GM21390 (cell line): Measurements from ENCODE around the gene IRX4.
"Not testable (repeated sequence)": the region's sequence is repeated elsewhere in the genome, so short reads cannot be mapped to it uniquely, and the experiment has no call there.

Experiments
- ATAC-seq: cut with Tn5 transposase; IDR thresholded peaks from one replicate; pipeline ENCODE4 v1.9.1; 2021; ENCODE audit not compliant: unreplicated experiment

The IRX4 gene

DNA sequence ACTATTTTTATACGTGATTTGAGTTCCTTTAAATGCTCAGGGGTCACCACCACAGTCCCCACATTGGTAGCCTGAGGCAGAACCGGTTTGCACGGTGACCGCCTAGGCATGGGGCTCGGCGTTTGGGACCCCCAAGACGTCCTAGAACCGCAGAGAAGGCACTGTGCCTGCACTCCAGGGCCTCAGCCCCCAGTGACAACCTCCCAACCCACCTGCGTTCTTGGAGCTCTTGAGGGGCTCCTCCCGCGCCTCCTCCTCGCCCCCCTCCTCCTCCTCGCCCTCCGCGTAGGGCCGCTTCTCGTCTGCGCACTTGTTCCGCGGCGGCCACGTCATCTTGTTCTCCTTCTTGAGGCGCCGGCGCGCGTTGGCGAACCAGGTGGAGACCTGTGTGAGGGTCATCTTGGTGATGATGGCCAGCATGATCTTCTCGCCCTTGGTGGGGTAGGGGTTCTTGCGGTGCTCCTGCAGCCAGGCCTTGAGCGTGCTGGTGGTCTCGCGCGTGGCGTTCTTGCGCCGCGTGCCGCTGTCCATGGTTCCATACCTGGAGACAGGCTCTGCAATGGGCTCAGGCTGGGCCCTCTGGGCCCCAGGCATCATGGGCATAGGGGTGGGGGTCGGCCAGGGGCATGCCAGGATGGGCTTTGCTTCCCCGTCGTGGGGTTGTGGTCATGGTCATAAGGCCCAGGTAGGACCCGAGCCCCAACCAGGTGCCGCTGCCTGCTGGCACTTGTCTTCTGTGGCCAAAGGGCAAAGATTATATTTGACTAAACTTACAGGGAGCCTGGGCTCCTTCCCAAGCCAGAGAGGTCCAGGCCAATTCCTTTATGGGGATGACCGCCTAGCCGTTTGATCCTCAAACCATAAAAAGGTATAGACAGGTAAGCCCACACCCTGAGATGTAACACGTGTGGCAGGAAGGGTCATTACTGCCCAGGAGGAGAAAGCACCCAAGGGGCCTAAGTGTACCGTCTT lies 3.1 kb downstream of the IRX4 start:
- no peak for ATAC-seq

DNA sequence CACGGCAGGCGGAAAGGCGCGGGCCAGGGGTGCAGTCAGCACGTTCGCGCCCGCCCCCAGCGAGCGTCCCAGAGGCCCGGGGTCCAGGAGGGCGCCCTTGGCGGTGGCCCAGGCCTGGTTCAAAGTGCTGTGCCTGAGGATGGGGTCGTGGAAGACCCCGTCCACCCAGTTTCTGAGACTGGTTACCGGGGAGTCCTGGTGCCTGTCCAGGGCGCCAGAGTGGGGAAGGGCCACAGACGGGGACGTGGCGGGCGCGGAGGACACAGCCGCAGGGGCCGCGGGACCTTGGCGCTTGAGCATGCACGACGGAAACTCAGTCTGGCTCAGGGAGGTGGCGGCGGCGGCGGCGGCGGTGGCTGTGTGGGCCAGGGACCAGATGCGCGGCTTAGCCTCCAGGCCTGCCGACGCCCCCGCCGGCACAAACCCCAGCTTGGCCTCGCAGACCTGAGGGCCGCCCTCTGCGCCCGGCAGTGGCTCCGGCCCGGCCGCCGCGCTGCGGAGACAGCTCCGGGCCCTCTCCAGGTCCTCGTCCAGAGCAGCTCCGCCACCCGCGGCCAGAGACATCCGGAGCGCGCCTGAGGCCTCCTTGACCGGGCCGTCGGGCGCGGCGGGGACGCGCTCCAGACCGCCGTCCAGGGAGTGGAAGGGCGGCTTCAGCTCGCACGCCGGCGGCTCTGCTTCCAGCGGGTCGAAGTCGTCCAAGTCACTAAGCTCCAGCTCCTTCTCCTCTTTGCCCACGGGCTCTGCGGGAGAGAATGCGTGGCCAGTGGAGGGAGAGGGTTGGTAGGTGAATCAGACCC lies 4.5 kb downstream of the IRX4 start:
- no peak for ATAC-seq

DNA sequence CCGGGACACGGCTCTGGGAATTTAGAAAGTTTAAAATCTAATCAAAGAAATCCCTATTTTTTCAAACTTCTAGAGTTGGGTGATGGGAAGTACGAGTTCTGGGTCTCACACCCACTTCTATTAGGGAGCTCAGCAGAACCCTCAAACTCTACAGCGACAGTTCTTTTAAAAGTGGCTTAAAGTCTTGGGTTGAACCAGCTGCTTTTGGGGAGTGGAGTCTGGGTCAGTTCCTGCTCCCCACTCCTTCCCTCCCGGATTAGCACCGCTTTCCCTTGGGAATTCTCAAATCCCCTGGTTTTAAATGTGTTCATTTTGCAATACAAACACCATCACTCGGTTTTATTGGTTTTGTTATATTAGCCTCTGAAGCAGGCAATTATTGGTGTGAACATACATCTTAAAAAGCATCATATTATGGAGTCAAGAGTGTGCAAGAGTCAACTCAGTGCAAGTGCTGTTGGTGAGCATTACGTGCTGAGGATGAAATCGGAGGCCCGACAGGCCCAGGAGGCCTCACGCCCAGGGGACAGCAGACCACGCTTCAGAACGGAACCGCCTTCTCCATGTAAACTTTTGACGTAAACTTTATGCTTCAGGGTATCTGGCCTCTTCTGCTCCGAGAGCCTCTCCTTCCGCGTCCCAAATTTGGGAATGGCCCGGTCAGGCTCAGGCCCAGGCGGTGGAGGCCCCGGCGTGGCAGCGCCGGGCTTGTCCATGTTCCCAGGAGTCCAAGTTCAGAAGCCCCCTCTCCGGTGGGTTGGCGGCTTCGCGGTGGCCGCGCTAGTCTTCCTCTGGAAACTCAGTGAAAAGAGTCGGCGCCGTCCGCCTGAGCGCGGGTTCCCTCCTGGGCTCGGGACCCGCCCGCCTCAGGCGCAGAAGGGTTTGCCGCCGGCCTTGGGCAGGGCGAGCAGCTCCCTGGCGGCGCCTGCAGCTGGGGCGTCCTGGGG lies 5.3 kb downstream of the IRX4 start:
- no peak for ATAC-seq

DNA sequence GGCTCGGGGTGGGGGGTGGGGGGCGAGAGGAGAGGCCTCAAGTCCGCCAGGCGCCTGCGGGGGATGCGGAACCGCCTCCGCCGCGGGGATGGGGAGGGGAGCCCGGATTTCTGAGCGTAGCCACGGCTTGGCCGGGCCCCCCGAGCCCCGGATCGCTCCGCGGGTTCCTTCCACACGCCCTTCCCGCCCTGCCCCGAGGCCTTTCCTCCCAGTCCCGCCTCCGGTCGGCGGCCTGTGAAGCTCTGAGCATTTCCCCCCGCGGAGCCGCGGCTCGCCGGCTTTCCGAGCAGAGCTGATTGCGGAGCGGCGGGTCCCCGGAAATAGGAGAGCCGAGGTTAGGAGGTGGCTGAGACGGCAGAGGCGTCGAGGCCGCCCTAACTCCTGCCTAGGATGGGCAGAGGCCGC lies 6.1 kb downstream of the IRX4 start:
- no peak for ATAC-seq

DNA sequence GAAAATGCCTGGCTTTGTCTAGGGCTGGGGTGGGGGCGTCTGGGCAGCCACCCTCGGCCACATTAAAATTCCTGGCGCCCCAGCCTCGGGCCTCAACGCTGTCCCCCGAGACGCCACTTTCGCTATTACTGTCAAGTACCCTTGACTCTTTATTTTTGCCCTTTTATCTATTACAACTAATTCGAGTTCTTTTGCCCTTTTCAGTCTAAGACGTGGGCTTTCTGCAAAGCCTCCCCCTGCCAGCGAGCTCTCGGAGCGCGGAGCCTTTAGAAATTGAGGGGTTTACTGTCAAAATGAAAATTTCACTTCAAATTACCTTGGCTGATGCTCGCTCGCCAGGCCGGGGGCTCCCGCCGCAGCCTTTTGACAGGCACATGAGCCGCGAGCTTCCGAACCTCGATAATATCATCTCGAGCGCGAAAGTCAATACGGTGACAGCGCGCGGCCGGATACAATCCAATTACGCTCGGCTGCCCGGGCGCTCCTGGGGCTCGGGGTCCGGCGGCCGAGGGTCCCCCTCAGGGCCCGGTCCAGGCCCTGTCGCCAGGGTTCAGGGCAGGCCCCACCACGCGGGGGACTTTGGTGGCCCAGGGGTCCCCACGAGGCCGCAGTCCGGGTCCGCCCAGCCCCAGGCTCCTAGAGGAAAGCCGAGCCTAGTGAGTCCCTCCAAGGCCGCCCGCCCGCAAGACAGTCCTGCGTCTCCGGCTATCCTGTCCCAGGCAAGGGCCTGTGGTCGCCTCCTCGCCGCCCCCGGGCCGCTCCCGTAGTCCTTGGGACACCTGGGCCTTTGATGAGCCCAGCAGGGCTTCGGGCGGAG lies 6.7 kb downstream of the IRX4 start:
- no peak for ATAC-seq

DNA sequence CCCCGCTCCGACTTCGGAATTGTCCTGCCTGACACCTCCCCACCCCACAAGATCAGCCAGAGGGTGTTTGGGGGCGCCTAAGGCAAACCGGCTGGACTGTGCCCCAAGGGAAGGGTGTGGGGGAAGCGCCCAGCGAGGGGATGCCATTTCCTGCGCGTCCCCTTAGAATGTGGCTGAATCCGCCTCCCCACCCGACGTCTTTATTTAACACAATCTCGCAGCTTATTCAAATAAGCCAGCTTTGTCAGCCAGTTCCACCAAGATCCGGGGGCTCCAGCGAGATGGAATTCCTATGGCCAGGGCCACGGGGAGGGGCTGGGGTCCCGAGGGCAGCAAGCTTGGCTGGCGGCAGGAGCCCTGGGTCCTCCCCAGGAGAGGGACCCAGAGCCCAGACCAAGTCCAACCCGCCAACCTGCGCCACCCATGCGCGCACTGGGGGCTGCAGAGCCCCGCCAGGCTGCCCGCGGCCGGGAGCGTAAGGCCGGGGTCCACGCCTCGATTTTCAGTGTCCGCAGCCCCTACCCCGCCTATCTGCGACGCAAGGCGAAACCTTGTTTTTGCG lies 7.4 kb downstream of the IRX4 start:
- ATAC-seq, result no peak

DNA sequence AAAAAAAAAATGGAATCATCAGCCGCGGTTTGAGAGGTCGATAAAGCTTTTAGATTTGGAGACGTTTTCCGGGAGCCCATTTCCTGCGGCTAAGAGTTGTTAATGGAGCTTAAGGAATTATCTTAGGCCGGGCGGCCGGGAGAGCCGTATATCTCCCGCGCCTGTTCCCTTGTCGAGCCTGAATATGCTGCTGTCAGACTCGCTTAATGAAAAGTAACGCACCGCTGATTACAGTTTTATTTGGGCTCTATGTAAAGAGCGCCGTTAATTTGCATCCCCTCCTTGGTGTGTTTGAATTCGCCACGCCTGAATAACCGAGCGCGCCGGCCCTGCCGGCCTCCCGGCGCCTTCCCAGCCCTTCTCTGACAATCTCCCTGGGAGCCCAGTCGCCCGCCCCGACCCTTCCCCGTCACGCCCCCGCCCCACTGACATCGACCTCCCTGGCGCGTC lies 7.9 kb downstream of the IRX4 start:
- ATAC-seq, result no peak

DNA sequence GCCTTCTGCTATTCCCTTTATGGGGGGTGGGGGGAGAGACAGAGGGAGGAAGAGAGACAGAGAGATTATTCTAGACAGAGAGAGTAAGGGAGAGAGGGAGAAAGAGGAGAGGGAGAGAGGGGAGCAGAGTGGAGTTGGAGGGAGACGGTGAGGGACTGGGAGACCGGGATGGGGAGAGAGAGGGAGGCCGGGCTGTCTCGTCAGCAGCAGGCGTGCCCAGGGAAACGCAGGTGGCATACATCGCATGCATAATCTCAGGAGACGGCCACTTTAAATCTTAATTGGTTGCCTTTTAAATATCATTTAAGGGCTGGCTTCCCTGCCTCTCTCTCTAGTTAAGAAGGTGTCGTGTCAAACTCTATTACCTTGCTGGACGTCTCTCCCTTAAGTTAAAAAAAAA lies 8.4 kb downstream of the IRX4 start:
- ATAC-seq, result no peak

DNA sequence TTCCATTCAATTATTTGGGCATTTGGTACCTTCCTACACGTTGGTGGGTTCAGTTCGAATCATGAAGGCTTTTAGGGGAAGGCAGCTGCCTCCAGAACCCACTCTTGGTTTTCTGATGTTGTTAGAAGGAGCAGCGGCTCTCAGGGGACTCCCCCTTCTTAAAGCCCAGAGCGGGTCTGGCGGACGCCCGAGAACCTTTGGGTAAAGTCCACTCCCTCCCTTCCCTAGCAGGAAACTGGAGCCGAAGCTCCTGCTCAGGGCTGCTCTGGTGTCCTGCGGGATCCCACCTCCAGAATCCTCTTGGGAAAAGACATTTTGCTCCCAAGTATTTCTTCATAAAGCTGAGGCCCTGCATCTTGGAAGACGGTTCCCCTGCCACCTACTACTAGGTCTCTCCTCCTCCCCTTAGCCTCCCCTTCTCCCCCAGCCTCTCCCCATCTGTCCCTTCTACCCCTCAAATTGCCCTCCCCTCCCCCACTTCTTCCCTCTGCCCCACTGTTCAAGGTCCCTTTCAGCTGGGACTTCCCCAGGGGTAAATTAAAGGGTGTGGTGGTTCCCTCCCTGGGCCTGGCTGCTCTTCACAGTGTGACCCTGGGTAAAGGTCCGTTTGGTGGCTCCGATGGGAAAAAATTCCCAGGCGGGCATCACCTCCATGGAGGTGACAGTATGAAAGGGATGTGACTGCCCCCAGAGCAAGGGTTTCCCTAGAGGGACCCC lies 9.3 kb downstream of the IRX4 start:
- ATAC-seq, result no peak

DNA sequence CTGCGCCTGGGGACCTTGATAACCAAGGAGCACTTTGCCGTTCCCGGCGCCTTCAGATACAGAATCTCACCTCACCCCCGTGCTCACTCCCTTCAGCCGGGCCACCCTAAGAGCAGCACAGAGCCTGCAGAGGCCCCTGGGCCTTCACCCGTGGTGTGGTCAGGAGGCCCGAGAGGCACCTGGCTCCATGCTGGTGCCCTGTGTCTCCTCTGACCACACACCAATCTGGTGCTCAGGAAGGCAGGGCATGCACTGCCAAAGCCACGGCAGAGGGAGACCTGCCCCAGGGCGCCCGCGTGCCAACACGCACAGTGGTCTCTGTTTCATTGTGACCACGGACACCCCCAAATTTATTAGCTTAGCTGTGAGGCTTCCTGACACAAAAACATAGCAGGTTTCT lies 11.3 kb downstream of the IRX4 start:
- no peak for ATAC-seq

DNA sequence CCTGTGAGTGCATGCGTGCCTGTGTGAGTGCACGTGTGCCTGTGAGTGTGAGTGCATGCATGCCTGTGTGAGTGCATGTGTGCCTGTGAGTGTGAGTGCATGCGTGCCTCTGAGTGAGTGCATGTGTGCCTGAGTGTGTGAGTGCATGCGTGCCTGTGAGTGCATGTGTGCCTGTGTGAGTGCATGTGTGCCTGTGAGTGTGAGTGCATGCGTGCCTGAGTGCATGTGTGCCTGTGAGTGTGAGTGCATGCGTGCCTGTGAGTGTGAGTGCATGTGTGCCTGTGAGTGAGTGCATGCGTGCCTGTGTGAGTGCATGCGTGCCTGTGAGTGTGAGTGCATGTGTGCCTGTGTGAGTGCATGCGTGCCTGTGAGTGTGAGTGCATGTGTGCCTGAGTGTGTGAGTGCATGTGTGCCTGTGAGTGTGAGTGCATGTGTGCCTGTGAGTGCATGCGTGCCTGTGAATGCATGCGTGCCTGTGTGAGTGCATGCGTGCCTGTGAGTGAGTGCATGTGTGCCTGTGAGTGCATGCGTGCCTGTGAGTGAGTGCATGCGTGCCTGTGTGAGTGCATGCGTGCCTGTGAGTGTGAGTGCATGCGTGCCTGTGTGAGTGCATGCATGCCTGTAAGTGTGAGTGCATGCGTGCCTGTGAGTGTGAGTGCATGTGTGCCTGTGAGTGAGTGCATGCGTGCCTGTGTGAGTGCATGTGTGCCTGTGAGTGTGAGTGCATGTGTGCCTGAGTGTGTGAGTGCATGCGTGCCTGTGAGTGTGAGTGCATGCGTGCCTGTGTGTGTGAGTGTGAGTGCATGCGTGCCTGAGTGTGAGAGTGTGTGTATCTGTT lies 12.1 kb downstream of the IRX4 start:
- ATAC-seq, result not testable (repeated sequence)

DNA sequence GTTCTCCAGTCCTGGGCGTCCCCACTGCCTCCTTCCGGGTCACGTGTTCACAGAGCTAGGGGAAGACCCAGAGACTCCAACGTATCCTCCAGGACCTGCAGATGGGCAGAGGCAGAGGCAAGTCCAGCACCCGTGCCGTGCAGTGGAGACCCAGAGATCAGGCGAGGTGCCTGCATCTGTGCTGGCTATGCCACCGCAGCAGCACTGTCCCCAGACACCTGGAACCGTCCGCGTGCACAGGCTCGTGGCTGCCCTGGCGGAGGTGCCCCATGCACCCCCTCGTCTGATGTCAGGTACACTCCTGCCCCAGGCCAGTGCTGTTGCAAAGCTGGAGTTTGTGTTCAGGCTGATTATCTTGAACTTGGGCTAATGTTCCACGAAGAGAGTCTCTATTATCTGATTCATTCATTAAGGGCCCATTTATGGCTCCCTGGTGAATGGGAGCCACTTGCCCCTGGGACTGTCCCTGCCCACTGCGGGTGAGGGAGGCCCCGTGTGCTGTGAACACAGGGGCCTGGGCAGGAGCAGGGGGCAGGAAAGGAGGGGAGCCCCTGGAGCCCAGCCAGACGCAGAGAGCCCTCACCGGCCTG lies 13.7 kb downstream of the IRX4 start:
- no peak for ATAC-seq

DNA sequence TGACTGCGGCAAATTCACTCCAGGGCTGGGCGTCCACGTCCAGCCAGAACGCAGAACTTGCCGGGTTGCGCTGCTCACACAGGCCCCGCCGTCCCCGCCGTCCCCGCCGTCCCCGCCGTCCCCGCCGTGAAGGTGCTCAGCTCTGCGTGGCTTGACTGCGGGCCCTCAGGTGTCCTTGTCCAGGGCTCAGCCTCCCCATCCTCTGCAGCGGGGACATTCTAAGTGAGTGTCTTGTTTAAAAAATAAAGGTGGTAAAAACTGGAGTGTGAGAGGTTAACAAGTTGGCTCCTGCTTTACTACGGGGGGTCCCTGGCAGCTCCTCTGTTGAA lies 14.9 kb downstream of the IRX4 start:
- ATAC-seq, result no peak

DNA sequence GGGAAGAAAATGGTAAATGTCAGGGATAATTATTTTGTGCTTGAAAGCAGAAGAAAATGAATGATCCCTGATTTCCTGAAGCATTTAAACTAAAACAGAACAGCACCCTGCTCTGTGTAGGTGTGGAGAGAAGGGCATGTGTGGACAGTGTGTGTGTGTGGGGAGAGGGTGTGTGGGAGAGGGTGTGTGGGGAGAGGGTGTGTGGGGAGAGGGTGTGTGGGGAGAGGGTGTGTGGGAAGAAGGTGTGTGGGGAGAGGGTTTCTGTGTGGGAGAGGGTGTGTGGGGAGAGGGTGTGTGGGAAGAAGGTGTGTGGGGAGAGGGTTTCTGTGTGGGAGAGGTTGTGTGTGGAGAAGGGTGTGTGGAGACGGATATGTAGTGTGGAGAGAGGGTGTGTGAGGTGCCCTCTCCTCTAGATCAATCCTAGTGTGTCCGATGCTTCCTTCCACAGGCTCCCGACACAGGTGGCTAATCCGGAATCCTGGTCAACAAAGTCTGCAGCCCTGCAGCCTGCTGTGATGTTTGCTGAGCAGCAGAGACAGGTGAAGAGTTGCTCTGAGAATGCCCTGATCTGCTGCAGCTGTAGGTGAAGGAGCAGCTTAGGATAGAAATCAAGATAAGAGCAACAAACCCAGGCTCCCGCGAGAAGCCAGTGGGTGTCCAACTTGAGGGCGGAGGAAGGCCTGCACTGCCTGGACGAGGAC lies 15.5 kb downstream of the IRX4 start:
- no peak for ATAC-seq

DNA sequence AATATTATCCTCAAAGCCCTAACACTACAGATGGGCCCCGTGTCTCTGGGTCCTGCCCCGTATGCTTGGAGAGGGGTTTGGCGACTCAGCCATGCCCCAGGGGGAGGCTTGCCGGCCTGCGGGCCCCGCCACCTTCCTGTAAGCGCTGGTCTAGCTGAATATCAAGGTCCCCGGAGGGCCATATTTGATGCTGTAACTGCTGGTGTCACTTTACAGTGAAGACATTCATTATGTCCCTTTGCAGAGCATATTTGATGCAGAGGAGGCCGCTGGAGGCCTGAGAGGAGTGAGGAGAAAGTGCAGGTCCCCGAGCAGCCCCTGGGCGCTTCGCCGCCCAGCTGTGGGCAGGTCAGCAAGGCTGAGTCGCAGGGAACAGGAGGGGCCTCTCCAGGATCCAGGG lies 16.8 kb downstream of the IRX4 start:
- ATAC-seq, result no peak

DNA sequence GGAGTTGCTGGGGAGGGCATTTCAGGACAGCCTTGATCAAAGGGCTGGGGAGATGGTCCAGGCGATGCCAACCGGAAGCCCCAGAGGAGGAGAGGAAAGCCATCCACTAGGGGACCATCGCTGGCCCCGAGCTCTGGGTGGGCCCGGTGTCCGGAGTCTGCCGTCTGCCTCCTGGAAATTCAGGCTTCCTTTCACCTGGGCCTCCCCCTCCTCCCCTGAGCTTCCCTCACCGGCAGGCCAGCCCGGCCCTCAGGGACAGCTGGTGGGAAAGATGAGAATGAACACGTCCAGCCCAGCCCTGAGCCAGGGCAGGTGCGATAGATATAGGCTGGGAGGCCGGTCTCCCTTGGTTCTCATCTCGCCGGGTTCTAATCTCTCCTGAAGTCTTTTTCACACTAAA lies 17.2 kb downstream of the IRX4 start:
- no peak for ATAC-seq

DNA sequence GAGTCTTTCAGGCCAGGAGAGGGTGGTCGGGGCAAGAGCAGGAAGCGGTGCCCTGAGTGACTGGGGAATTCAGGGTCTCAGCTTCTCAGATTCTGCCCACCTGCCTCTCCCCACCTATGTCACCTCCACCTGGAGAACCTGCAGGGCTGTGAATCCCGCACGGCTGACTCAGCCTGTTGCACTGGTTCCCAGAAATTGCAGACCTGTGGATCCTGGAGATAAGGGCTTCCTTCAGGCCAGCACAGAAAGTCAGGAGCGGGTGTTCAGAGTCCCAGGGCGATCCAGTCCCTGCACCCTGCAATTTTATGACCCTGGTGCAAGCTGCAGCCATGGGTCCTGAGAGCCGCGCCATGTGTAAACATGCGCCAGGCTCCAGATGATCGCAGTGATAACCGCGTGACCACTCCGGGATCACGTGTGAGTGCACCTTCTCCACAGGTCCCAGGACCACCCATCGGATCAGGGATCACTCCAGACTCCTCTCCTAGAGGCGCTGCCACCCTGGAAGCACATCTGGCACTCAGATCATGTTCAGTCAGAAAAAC lies 17.8 kb downstream of the IRX4 start:
- no peak for ATAC-seq
